GM18868 (cell line): ENCODE results near the gene COQ8B.
"Not testable (repeated sequence)": the region's sequence is repeated elsewhere in the genome, so short reads cannot be mapped to it uniquely, and the experiment has no call there.

Source experiments
- ATAC-seq: cut with Tn5 transposase; IDR thresholded peaks from one replicate; pipeline ENCODE4 v1.9.1; 2021; ENCODE audit warnings: mild to moderate bottlenecking, moderate library complexity; ENCODE audit not compliant: unreplicated experiment

COQ8B gene

DNA sequence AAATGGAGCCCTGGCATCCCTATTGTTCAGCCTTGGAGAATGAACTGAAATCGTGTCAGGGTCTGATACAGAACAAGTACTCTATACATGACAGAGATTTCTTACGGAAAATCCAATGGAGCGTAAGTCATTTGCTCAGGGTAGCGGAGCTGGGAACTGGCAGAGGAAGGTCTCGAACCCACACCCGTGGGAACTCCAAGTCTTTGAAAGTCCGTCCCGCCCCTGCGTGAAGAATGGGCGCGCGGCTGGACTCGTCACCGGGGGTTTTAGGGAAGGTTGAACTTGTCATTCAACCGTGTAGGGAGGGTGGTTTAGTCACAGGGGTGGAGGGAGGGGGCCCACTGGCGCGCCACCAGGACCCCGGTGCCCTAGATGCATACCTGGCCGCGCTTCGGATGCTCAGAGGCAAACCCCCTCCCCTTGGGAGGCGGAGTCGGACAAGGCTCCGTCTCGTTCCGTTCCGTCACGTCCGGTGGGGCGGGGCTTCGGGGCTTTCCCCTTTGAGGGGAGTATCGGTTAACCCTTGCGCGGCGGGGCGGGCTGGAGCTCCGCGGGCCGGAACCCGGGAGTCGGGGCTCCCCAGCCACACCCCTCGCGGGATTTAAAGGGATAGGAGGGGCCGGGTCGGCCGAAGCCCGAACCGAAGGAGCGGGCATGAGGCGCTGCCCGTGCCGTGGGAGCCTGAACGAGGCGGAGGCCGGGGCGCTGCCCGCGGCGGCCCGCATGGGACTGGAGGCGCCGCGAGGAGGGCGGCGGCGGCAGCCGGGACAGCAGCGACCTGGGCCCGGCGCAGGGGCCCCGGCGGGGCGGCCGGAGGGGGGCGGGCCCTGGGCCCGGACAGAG is at the start of gene COQ8B, which contains the start of gene ITPKC:
Gene COQ8B (minus strand): TSS at position 405 of the 843 bp plus-strand sequence. CDS start 2,254 bp downstream, outside the sequence.
Gene ITPKC (plus strand): TSS at position 631 of the 843 bp plus-strand sequence. CDS start 24 bp downstream, at position 655.
- peak; percentile 61 for ATAC-seq

- ATAC-seq: not testable (repeated sequence)
These were observed 49.7 kb upstream of the COQ8B start for GRCh38 chr19:40766385-40766784.

DNA sequence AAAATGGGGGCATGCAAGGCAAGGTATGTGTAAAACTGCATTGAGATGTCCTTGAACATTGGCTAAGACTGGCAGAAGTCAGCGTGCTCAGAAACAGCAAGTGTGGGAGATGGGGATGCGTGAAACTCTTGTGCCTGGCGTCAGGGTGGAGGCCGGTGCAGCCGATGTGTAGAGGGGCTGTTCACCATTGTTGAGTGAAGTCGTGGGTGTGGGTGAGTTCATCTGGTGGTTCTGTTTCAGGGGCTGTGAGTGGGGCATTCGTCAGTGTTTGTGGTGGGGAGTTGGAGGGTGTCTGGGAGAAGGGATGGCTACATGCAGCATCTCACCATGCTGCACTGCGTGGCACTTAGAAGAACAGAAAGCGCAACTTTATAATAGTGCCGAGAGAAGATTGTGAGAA is 47.3 kb upstream of the COQ8B start:
- no peak for ATAC-seq

- no peak for ATAC-seq
These were observed 46.8 kb upstream of the COQ8B start for GRCh38 chr19:40763526-40763925.

- ATAC-seq: no peak
These were observed 46.2 kb upstream of the COQ8B start for GRCh38 chr19:40762754-40763470.

- ATAC-seq: no peak
These were observed 42.7 kb upstream of the COQ8B start for GRCh38 chr19:40759352-40759751.

- no peak for ATAC-seq
These were observed 41.8 kb upstream of the COQ8B start for GRCh38 chr19:40758491-40758890.

- ATAC-seq: no peak
These were observed 39.9 kb upstream of the COQ8B start for GRCh38 chr19:40756502-40757110.

DNA sequence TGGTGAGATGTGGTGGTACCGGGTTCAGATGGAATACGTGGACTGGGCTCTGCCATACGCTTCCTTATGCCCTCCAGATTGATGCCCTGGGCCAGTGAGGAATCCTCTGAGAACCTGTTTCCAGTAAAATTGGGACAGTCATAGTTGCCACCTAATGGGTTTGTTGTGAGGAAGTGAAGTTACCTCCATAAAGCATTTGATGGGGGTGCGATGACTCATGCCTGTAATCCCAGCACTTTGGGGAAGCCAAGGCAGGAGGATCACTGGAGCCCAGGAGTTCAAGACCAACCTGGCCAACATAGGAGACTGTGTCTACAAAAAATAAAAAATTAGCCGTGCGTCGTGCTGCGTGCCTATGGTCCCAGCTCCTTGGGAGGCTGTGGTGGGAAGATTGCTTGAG is 39.1 kb upstream of the COQ8B start:
- no peak for ATAC-seq

DNA sequence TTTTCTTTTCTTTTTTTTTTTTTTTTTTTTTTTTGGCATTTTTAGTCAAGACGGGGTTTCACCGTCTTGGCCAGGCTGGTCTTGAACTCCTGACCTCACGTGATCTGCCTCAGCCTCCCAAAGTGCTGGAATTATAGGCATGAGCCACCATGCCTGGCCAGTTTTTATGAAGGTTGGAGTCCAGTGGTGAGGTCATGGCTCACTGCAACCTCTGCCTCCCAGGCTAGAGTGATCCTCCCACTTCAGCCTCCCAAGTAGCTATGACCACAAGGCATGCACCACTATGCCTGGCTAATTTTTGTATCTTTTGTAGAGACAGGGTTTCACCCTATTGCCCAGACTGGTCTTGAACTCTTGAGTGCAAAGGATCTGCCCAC is 38.5 kb upstream of the COQ8B start:
- no peak for ATAC-seq

DNA sequence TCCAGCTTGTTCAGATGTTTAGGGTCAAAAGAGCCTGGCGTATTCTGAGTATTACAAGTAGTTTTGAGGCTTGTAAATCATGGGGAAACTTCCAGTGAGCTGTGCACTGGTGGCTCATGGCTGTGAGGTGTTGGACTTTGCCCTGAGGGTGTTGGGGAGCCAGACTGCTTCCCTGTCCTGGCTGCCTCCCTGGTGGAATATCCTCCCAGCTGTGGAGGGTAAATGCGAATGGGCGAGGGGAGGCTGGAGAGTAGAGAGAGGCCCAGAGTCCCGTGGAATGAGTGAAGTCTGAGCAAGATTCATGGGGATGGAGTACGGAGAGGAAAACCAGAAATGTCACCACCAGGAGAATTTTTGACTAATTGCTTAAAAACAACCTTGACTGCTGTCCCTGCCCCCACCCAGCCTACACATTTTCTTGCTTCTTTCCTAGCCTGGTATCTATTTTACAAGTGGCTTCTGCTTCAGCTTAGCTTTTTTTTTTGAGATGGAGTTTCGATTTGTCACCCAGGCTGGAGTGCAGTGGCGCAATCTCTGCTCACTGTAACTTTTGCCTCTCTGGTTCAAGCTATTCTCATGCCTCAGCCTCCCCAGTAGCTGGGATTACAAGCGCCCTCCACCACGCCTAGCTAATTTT is 38.0 kb upstream of the COQ8B start:
- no peak for ATAC-seq

DNA sequence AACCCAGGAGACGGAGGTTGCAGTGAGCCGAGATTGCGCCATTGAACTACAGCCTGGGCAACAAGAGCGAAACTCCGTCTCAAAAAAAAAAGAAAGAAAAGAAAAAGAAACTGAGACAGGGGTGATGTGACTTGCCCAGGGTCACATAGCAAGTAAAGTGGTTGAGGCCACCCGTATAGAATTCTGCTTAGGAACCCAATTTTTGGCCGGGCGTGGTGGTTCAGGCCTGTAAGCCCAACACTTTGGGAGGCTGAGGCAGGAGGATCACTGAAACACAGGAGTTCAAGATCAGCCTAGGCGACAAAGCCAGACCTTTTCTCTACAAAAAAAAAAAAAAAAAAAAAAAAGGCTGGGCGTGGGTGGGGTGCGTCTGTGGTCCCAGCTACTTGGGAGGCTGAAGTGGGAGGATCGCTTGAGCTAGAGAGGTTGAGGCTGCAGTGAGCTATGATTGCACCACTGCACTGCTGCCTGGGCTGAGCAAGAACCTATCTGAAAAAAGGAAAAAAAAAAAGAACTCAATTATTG is 35.6 kb upstream of the COQ8B start:
- ATAC-seq: no peak

DNA sequence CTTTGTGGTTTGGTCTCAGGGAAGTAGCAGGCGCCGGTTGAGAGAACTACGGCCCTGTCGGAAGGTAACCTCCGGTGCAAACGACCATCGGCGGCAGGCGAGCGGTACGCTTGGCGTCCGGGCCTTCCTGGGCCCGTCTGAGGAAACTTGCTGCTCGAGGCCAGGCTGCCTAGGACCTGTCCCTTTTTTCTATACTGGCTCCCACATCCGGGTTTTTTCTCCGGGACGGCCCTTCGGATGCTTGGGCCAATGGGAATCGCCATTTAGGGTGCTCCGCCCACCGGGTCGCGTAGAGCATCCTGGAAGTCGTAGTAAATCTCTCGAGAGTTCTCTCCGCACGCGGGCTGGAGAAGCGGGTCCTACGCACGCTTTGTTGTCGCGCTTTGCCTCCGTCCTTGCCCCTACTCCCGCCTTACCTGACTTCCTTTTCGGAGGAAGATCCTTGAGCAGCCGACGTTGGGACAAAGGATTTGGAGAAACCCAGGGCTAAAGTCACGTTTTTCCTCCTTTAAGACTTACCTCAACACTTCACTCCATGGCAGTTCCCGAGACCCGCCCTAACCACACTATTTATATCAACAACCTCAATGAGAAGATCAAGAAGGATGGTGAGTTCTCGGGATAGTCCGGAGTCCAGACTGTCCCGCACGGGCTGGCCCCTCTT is 34.3 kb upstream of the COQ8B start, which contains the start of gene SNRPA:
Gene SNRPA (plus strand): TSS at position 330 of the 664 bp plus-strand sequence. CDS start 206 bp downstream, at position 536.
- ATAC-seq: peak; percentile 52

DNA sequence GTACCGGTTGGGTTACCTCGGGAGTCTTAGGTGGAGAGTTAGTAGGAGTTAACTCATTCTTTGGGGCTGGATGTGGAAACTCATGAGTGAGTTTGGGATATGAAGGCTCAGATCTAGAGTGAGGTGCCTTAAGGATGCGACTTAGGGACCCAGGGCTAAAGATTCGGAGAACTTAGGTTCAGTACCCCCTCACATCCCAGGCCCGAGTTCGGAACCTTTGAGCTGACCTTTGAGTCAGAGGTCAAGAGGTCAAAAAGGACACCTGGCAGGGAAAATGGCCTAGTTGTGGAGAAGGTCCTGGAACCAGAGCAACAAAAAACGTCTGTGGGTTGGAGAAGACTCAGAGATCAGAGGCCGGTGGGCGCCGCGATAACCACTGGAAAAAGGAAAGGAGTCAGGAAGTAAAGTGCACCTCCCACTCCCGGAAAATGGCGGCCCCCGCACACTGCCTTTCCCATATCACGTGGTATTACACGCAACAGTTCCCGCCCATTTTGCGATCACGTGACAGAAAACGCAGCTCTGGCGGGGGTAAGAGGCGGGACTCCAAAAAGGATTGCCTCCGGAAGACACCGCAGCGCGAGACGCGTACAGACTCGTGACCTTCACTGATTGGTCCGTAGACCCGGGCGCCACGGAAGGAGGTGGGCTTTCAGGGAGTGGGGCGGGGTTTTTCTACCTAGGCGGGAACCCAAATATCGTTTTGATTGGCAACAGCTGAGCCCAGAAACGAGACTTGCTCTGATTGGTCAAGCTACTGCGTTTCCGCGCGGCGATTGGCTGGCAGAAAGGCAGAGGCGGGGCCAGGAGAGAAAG is 33.6 kb upstream of the COQ8B start, which contains the start of gene ACTMAP:
Gene ACTMAP (minus strand): TSS at position 420 of the 816 bp plus-strand sequence. CDS start 674 bp downstream, outside the sequence.
- peak; percentile 82 for ATAC-seq

DNA sequence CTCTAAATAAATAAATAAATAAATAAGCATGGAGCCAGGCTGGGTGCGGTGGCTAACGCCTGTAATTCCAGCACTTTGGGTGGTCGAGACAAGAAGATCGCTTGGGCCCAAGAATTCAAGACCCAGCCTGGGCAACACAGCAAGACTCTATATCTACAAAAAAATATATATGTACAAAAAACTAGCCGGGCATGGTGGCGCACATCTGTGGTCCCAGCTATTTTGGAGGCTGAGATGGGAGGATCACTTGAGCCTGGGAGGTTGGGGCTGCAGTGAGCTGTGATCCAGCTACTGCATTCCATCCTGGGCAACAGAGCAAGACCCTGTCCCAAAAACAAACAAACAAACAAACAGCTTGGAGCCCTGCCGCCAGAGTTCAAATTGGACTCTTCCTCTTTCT is 30.9 kb upstream of the COQ8B start:
- ATAC-seq: no peak

DNA sequence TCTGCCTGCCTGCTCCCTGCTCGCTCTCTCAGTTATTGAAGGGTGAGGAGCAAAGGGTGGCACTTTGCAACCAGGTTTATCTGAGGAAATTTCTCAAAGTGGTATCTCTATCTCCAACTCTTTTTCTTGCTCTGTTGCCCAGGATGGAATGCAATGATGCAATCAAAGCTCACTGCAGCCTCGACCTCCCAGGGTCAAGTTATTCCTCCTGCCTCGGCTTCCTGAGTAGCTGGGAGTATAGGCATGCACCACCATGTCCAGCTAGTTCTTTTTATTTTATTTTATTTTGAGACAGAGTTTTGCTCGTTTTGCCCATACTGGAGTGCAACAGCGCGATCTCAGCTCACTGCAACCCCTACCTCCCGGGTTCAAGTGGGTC is 28.7 kb upstream of the COQ8B start:
- no peak for ATAC-seq

DNA sequence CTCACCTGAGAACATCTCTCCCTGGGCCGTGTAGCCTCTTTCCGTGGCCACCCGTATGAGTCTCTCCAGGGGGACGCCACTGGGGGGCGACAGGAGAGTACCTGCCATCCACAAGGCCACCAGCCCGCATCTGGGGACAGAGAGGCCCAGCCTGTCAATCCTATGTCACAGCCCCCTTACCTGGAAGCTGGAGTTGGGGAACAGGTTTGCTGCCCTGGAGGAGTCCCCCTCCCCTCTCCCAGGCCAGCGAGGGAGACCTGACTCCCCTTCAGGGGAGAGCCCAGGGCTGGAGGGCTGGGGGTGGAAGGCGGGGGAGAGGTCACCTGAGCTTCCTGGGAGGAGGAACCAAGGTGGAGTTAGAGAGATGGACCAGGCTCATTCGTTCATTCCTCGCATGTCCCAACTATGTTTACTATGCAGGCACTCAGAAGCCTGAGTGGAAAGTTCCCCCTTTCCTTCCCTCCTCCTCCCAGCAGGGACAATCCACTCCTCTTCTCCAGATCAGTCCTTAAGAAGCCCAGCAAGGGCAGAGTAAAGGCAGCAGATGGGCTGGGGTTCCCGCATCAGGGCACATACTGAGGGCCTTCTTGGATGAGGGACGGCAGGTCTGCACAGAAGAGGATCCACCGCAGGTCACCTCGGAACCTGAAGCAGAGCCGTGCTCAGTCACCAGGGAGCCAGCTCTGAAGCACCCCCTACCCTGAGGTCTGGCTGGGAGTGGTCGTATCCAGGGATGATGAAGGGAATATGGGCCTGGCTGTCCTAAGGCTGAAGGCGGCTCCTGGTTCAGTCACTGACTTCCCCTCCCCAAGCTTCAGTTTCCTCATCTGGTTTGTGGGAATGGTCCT is 28.1 kb upstream of the COQ8B start:
- no peak for ATAC-seq

DNA sequence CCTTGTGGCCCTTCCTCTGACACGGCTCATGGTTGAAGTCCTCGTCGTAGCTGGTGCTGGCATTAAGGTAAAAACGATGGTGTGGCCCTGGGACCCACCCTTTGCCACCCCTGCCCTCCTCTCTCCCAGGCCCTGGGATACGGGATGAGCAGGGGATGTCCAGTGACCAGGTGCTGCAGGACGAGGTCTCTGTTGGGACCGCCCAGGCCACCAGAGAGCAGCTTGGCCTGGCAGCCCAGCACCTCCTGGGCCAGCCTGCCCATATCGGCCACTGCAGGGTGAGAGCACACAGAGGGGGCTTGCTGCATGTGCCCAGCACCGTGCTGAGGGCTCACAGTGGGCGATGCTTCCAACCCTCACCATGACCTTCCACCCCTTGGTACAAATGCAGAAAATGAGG is 27.2 kb upstream of the COQ8B start:
- ATAC-seq: no peak
